Fibroblast of mammary gland (primary cell): Measurements from ENCODE around the gene SCAMP1.
"Not testable (repeated sequence)": the region's sequence is repeated elsewhere in the genome, so short reads cannot be mapped to it uniquely, and the experiment has no call there.

Experiments
- DNase-seq: peaks from one replicate; pipeline ENCODE4 v3.0.0-alpha.2; 2010; ENCODE audit warnings: low read depth
- H3K4me3 ChIP-seq: 2 replicates; pipeline ENCODE4 v1.5.1; 2011; ENCODE audit warnings: low read depth, mild to moderate bottlenecking, low read length, moderate library complexity; ENCODE audit not compliant: control insufficient read depth
- CTCF ChIP-seq: conservative IDR thresholded peaks from 2 replicates; pipeline ENCODE4 v1.5.1; 2011; ENCODE audit warnings: low read depth, low read length, inconsistent platforms; ENCODE audit not compliant: control insufficient read depth, insufficient read depth

The SCAMP1 gene

GRCh38 chr5:78339617-78340436 is 20.6 kb upstream of the SCAMP1 start:
- no peak overlapping the region for H3K4me3 ChIP-seq
- no peak for DNase-seq
- TF ChIP-seq CTCF: no peak

- no peak overlapping the region for H3K4me3 ChIP-seq
- TF ChIP-seq CTCF: no peak
- no peak for DNase-seq
Observed at GRCh38 chr5:78341440-78341839, 19.0 kb upstream of the SCAMP1 start.

- H3K4me3 ChIP-seq: no peak overlapping the region
- no peak for TF ChIP-seq CTCF
- peak; percentile 52 for DNase-seq
Observed at GRCh38 chr5:78345485-78345884, 14.9 kb upstream of the SCAMP1 start.

GRCh38 chr5:78353520-78353919 is 6.9 kb upstream of the SCAMP1 start:
- TF ChIP-seq CTCF: no peak
- no peak for DNase-seq
- H3K4me3 ChIP-seq: no peak overlapping the region

- TF ChIP-seq CTCF: no peak
- H3K4me3 ChIP-seq: no peak overlapping the region
- no peak for DNase-seq
Observed at GRCh38 chr5:78354066-78354670, 6.2 kb upstream of the SCAMP1 start.

GRCh38 chr5:78355561-78355960 is 4.9 kb upstream of the SCAMP1 start:
- H3K4me3 ChIP-seq: no peak overlapping the region
- TF ChIP-seq CTCF: no peak
- DNase-seq: no peak

GRCh38 chr5:78359455-78359830 is 974 bp upstream of the SCAMP1 start:
- peak overlapping the region; percentile 91 for H3K4me3 ChIP-seq
- DNase-seq: not testable (repeated sequence)
